OCI-LY3 (cell line): Measurements from ENCODE around the gene GCM1.

Experiments used
- H2AFZ ChIP-seq: fragments of 200-600, 300-600 bp; shearing (Covaris generic); 2 replicates; pipeline ENCODE4 v1.6.0; 2014; ENCODE audit warnings: antibody characterized with exemption, low read depth, low read length
- H3K27ac ChIP-seq: fragments of 200-600, 300-600 bp; sonication (generic); 2 replicates; pipeline ENCODE4 v1.5.1; 2014; ENCODE audit warnings: mild to moderate bottlenecking, low read length, moderate library complexity, mixed read lengths
- H3K27me3 ChIP-seq: fragments of 200-600, 300-600 bp; sonication (generic); 2 replicates; pipeline ENCODE4 v1.6.1; 2014; ENCODE audit warnings: low read depth, low read length, mixed read lengths
- H3K36me3 ChIP-seq: fragments of 200-600, 300-600 bp; sonication (generic); replicated peaks from 2 replicates; pipeline ENCODE3; 2014; ENCODE audit warnings: low read depth, low read length, mixed read lengths
- H3K4me1 ChIP-seq: fragments of 300-600, 200-600 bp; sonication (generic); 2 replicates; pipeline ENCODE4 v1.6.1; 2014; ENCODE audit warnings: low read length, mixed read lengths
- H3K4me2 ChIP-seq: fragments of 200-600, 300-600 bp; sonication (generic); 2 replicates; pipeline ENCODE4 v1.6.1; 2014; ENCODE audit warnings: low read length, mixed read lengths
- H3K4me3 ChIP-seq: fragments of 300-600, 200-600 bp; sonication (generic); 2 replicates; pipeline ENCODE4 v1.5.1; 2014; ENCODE audit warnings: antibody characterized with exemption, mild to moderate bottlenecking, low read length, moderate library complexity
- H3K79me2 ChIP-seq: fragments of 300-600, 200-600 bp; shearing (Covaris generic); 2 replicates; pipeline ENCODE4 v1.6.1; 2014; ENCODE audit warnings: mild to moderate bottlenecking, low read length, mixed read lengths
- H3K9ac ChIP-seq: fragments of 300-600, 200-600 bp; shearing (Covaris generic); 2 replicates; pipeline ENCODE4 v1.6.0; 2014; ENCODE audit warnings: mild to moderate bottlenecking, low read length, moderate library complexity
- H3K9me3 ChIP-seq: fragments of 200-600, 300-600 bp; shearing (Covaris generic); 2 replicates; pipeline ENCODE4 v1.6.1; 2014; ENCODE audit warnings: low read length, mixed read lengths; ENCODE audit not compliant: insufficient read depth
- H4K20me1 ChIP-seq: fragments of 200-600, 300-600 bp; sonication (generic); 2 replicates; pipeline ENCODE4 v1.6.1; 2016; ENCODE audit warnings: low read length, mixed read lengths; ENCODE audit not compliant: insufficient read depth
- EZH2phosphoT487 ChIP-seq: fragments of 200-600 bp; shearing (Covaris generic); IDR thresholded peaks from 2 replicates; pipeline ENCODE4 v1.6.1; 2018; ENCODE audit warnings: antibody characterized with exemption, mixed run types, low read depth
- TF ChIP-seq, protein P1 (sequence below): fragments of 200-600, 300-600 bp; sonication (generic); IDR thresholded peaks from 2 replicates; pipeline ENCODE4 v1.5.1; 2014; ENCODE audit warnings: antibody characterized with exemption, low read length, low read depth

The GCM1 gene

DNA sequence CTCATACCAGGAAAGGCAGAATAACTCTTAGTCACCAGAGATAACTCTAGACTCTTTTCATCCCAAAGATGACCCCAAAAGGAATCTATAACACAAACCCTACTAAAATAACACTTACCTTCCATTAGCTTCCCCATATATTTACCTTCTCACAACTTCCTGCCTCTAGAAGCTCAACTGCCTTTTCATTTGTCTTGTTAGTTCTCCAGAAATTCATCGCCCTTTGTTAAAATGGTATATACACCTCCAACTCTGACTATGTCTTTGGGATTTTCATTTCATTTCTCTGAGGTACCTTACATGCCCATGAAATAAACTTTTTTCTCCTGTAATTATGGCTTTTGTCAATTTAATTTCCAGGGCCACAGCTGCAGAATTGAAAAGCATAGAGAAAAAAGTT is 33.5 kb downstream of the GCM1 start:
- Histone ChIP-seq H3K9ac (no peak overlapping the region), H3K4me1 (no peaks in the 10 kb centered on the region), H3K36me3 (no peaks in the 10 kb centered on the region), H2AFZ (no peak overlapping the region), H4K20me1 (no peaks in the 10 kb centered on the region), H3K4me2 (no peak overlapping the region), H3K27me3 (no peaks in the 10 kb centered on the region), H3K27ac (no peak overlapping the region), H3K4me3 (no peak overlapping the region), H3K9me3 (no peaks in the 10 kb centered on the region), H3K79me2 (no peaks in the 10 kb centered on the region)
- TF ChIP-seq, protein P1, sequence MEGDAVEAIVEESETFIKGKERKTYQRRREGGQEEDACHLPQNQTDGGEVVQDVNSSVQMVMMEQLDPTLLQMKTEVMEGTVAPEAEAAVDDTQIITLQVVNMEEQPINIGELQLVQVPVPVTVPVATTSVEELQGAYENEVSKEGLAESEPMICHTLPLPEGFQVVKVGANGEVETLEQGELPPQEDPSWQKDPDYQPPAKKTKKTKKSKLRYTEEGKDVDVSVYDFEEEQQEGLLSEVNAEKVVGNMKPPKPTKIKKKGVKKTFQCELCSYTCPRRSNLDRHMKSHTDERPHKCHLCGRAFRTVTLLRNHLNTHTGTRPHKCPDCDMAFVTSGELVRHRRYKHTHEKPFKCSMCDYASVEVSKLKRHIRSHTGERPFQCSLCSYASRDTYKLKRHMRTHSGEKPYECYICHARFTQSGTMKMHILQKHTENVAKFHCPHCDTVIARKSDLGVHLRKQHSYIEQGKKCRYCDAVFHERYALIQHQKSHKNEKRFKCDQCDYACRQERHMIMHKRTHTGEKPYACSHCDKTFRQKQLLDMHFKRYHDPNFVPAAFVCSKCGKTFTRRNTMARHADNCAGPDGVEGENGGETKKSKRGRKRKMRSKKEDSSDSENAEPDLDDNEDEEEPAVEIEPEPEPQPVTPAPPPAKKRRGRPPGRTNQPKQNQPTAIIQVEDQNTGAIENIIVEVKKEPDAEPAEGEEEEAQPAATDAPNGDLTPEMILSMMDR, result no peak
- no peak for TF ChIP-seq EZH2phosphoT487

DNA sequence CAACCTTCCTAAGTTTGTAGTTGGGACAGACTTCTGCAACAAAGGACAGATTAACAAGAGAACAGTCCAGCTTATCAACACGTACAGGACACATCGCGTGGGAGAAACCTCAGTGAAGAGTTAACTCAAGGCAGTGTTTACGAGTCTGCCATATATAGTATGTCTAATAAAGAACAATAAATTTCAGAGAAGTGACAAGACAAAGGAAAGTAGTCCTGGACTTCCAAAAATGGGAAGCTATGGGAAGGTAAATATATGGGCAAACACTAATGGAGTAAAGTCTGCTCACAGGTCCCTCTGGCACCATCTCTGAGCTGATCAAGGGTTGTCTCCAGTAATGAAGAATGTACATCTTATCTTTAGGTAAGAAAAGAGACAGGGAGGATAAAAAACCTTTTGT is 34.9 kb downstream of the GCM1 start:
- Histone ChIP-seq H3K4me2 (no peak overlapping the region), H3K4me1 (no peaks in the 10 kb centered on the region), H4K20me1 (no peaks in the 10 kb centered on the region), H3K36me3 (no peaks in the 10 kb centered on the region), H3K27ac (no peak overlapping the region), H3K9ac (no peak overlapping the region), H3K27me3 (no peaks in the 10 kb centered on the region), H3K79me2 (no peaks in the 10 kb centered on the region), H3K4me3 (no peak overlapping the region), H2AFZ (no peak overlapping the region), H3K9me3 (no peaks in the 10 kb centered on the region)
- TF ChIP-seq, protein P1, result no peak
- TF ChIP-seq EZH2phosphoT487, result no peak

DNA sequence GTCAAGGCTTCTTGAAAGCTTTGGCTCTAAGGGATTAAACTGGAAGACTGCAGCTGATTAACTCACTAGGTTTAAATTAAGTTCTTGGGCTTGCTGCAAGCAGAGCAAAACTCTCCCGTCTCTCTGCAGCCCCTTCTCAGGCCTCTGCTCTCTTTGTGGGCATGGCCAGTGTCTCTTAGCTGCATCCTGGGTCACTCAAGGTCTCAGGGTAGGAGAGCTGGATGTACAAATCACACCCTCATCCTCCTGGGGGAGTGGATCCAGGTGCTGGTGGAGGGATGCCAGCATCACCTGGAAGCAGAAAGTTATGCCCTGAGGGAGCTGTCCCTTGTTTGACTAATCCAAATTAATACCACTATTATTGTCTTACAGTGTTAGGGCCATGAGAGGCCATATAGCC is 35.8 kb downstream of the GCM1 start:
- no peaks in the 10 kb centered on the region for H4K20me1 ChIP-seq
- H3K27me3 ChIP-seq, result no peaks in the 10 kb centered on the region
- H3K4me2 ChIP-seq, result no peak overlapping the region
- no peak overlapping the region for H3K4me3 ChIP-seq
- TF ChIP-seq EZH2phosphoT487, result no peak
- TF ChIP-seq, protein P1, result no peak
- no peaks in the 10 kb centered on the region for H3K9me3 ChIP-seq
- H3K9ac ChIP-seq, result no peak overlapping the region
- H3K27ac ChIP-seq, result no peak overlapping the region
- no peaks in the 10 kb centered on the region for H3K79me2 ChIP-seq
- no peaks in the 10 kb centered on the region for H3K36me3 ChIP-seq
- H3K4me1 ChIP-seq, result no peaks in the 10 kb centered on the region
- H2AFZ ChIP-seq, result no peak overlapping the region

DNA sequence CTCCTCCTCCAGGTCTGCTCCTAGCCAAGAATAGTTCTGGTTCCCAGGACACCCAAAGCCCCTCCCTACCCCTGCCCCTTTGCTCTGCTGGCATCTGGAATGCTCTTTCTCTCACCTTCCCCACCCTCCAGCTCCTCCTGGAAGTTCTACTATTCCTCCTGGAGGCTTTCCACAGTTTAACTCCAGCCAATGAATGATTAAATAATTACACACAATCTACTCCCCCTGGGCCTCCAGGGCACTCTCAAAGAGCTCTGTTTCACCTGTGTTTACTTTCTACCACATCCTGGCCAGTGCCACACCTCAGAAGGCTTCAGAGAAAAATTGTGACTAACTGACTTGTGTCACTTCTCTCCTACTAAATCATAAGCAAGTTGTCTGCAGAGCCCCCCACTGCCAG is 36.2 kb downstream of the GCM1 start:
- H3K4me2 ChIP-seq, result no peak overlapping the region
- H3K9ac ChIP-seq, result no peak overlapping the region
- no peaks in the 10 kb centered on the region for H3K4me1 ChIP-seq
- no peaks in the 10 kb centered on the region for H3K79me2 ChIP-seq
- H3K36me3 ChIP-seq, result no peaks in the 10 kb centered on the region
- H3K9me3 ChIP-seq, result no peaks in the 10 kb centered on the region
- TF ChIP-seq, protein P1, result no peak
- TF ChIP-seq EZH2phosphoT487, result no peak
- H3K27me3 ChIP-seq, result no peaks in the 10 kb centered on the region
- no peaks in the 10 kb centered on the region for H4K20me1 ChIP-seq
- no peak overlapping the region for H3K27ac ChIP-seq
- H3K4me3 ChIP-seq, result no peak overlapping the region
- H2AFZ ChIP-seq, result no peak overlapping the region
